HepG2 (cell line): ENCODE measurements around the gene RAB9A. TPM values are rescaled to one million over a fixed set of nuclear protein-coding genes. Genes with fewer than 3 reads are reported as not detected.

Experiments
- ATAC-seq: fragments of 200-7000 bp; cut with Tn5 transposase; 3 replicates; pipeline ENCODE4 v1.9.1; 2020; ENCODE audit warnings: mild to moderate bottlenecking, moderate library complexity
- BruUV-seq: library from RNA; stranded (reverse); fragments of 400-500 nt; replicated peaks from 2 replicates; lab custom pipeline; 2021; lab: Mats Ljungman, UMichigan
- CTCF ChIA-PET: fragments of 300-600 bp; formaldehyde crosslinking; extraction: SDS; loops from one replicate; lab custom pipeline; 2021; ENCODE audit warnings: low total read pairs, inconsistent platforms, low intra/inter-chr PET ratio; lab: Yijun Ruan, JAX
- POLR2A ChIA-PET: fragments of 350-600 bp; sonication (Branson Sonifier 250); formaldehyde crosslinking; loops from one replicate; lab custom pipeline; 2020; ENCODE audit warnings: antibody characterized with exemption, inconsistent platforms; lab: Yijun Ruan, JAX
- DNase-seq: peaks from one replicate; pipeline ENCODE4 v3.0.0-alpha.2; 2015; ENCODE audit warnings: low spot score
- FAIRE-seq: peaks from 3 replicates; lab custom pipeline; 2011; peaks lifted over from hg19 to GRCh38; lab: Jason Lieb, UNC
- H2AFZ ChIP-seq: one replicate; pipeline ENCODE4 v1.6.1; 2011; ENCODE audit warnings: low read length, inconsistent platforms
- H3K27ac ChIP-seq: fragments of 300-600 bp; 3 replicates; pipeline ENCODE4 v1.8.0; 2011; ENCODE audit warnings: mixed run types, mild to moderate bottlenecking, mixed read lengths, low read length, inconsistent platforms; ENCODE audit not compliant: insufficient read depth; ENCODE audit errors: extremely low read length
- H3K27me3 ChIP-seq, 2 experiments: fragments of 200-600 bp in 1 of 2; 2 replicates in 1 of 2; 3 replicates in 1 of 2; pipeline versions ENCODE4 v1.6.0 to v1.8.0; 2011; ENCODE audit warnings: low read length in 2 of 2, mild to moderate bottlenecking in 2 of 2, moderate library complexity in 2 of 2, inconsistent platforms in 1 of 2; ENCODE audit not compliant: insufficient read depth in 2 of 2, control insufficient read depth in 1 of 2
- H3K36me3 ChIP-seq, 2 experiments: fragments of 200-600 bp in 1 of 2; replicated peaks in 1 of 2; 2 replicates in 1 of 2; 3 replicates in 1 of 2; pipeline versions ENCODE4 v1.5.1 to v1.8.0; 2011; ENCODE audit warnings: low read length in 2 of 2, inconsistent platforms in 1 of 2; ENCODE audit not compliant: insufficient read depth in 2 of 2, control insufficient read depth in 1 of 2
- H3K4me1 ChIP-seq: 2 replicates; pipeline ENCODE4 v1.5.1; 2012; ENCODE audit warnings: low read length, inconsistent platforms; ENCODE audit not compliant: insufficient read depth
- H3K4me2 ChIP-seq: 2 replicates; pipeline ENCODE4 v1.6.0; 2011; ENCODE audit warnings: low read depth, low read length, inconsistent platforms
- H3K4me3 ChIP-seq, 3 experiments: fragments of 200-600 bp in 1 of 3; sonication (generic), shearing (Covaris generic) in 1 of 3; replicated peaks in 1 of 3; 2 replicates each; pipeline ENCODE4 v1.5.1; 2011 to 2016; ENCODE audit warnings: low read length in 3 of 3, inconsistent platforms in 2 of 3, low read depth in 2 of 3, mild to moderate bottlenecking in 2 of 3, control low read depth in 1 of 3, mixed read lengths in 1 of 3; ENCODE audit not compliant: insufficient read depth in 1 of 3
- H3K79me2 ChIP-seq: one replicate; pipeline ENCODE4 v1.6.1; 2011; ENCODE audit warnings: low read length, inconsistent platforms; ENCODE audit not compliant: insufficient read depth
- H3K9ac ChIP-seq: 2 replicates; pipeline ENCODE4 v1.6.0; 2011; ENCODE audit warnings: mild to moderate bottlenecking, low read depth, low read length, inconsistent platforms; ENCODE audit not compliant: insufficient read depth
- H3K9me3 ChIP-seq: 2 replicates; pipeline ENCODE4 v1.5.1; 2012; ENCODE audit warnings: mild to moderate bottlenecking, low read length
- H4K20me1 ChIP-seq: 2 replicates; pipeline ENCODE4 v1.6.0; 2011; ENCODE audit warnings: inconsistent platforms, mild to moderate bottlenecking, low read length, moderate library complexity; ENCODE audit not compliant: insufficient read depth
- BORCS8-MEF2B ChIP-seq: sonication (generic); formaldehyde crosslinking; IDR thresholded peaks from 2 replicates; pipeline ENCODE4 v1.8.0; 2022; ENCODE audit warnings: mild to moderate bottlenecking, missing genetic modification reagents
- DMAP1 ChIP-seq: IDR thresholded peaks from 2 replicates; pipeline ENCODE4 v1.6.1; 2016
- FOXC1 ChIP-seq: sonication (generic); formaldehyde crosslinking; IDR thresholded peaks from 2 replicates; pipeline ENCODE4 v1.8.0; 2022; ENCODE audit warnings: mild to moderate bottlenecking, missing genetic modification reagents, borderline replicate concordance
- MZF1 ChIP-seq: sonication (generic); formaldehyde crosslinking; IDR thresholded peaks from 2 replicates; pipeline ENCODE4 v1.8.1; 2023; ENCODE audit warnings: mild to moderate bottlenecking, missing genetic modification reagents, borderline replicate concordance
- PHB2 ChIP-seq: fragments of 450-650 bp; IDR thresholded peaks from 2 replicates; pipeline ENCODE4 v1.6.1; 2018; ENCODE audit not compliant: partially characterized antibody
- YEATS4 ChIP-seq: sonication (generic); formaldehyde crosslinking; IDR thresholded peaks from 2 replicates; pipeline ENCODE4 v1.4.0; 2020; ENCODE audit warnings: missing genetic modification reagents, borderline replicate concordance
- ZBTB42 ChIP-seq: sonication (generic); formaldehyde crosslinking; IDR thresholded peaks from 2 replicates; pipeline ENCODE4 v1.5.0; 2020; ENCODE audit warnings: mild to moderate bottlenecking, missing genetic modification reagents
- ZNF180 ChIP-seq: sonication (generic); formaldehyde crosslinking; IDR thresholded peaks from 2 replicates; pipeline ENCODE4 v1.4.0; 2020; ENCODE audit warnings: low read depth, missing genetic modification reagents, borderline replicate concordance
- ZNF329 ChIP-seq: sonication (generic); formaldehyde crosslinking; IDR thresholded peaks from 2 replicates; pipeline ENCODE4 v1.9.0; 2021; ENCODE audit warnings: low read depth, mild to moderate bottlenecking, missing genetic modification reagents
- ZNF713 ChIP-seq: sonication (generic); formaldehyde crosslinking; IDR thresholded peaks from 2 replicates; pipeline ENCODE4 v1.4.0; 2020; ENCODE audit warnings: mild to moderate bottlenecking, missing genetic modification reagents
- ZNF75D ChIP-seq: sonication (generic); formaldehyde crosslinking; IDR thresholded peaks from 2 replicates; pipeline ENCODE4 v1.8.1; 2023; ENCODE audit warnings: missing genetic modification reagents, mild to moderate bottlenecking, borderline replicate concordance
- WGBS: methylation state at CpG from one replicate; pipeline ENCODE4 v1.1.6; 2017; ENCODE audit warnings: low lambda C conversion rate; 5-methylcytosine and 5-hydroxymethylcytosine counted together
- in situ Hi-C: cut with HindIII; loops from 2 replicates; pipeline ENCODE4 v1.10.0; 2017; ENCODE audit warnings: low pct_unique_long_range_greater_than_20kb; ENCODE audit not compliant: extremely low pct_ligation_motif_present
- intact Hi-C: fragments of 100-400 bp; cut with micrococcal nuclease; formaldehyde crosslinking; loops from one replicate; pipeline ENCODE4 v1.10.0; 2022; ENCODE audit not compliant: unreplicated experiment
- polyA plus RNA-seq, 8 experiments: library from polyadenylated mRNA; depleted of rRNA in 3 of 8; stranded (reverse) in 7 of 8; unstranded in 1 of 8; fragments of >200 nt; fragmentation: Illumina TruSeq in 4 of 8; extraction: Trizol in 4 of 8; gene quantifications; 2 replicates each; pipeline versions ENCODE4 v1.2.1 to v1.2.3, GENCODE V29; 2011 to 2016; ENCODE audit warnings: low read depth in 4 of 8, missing spikeins in 1 of 8, mixed read lengths in 1 of 8; ENCODE audit not compliant: insufficient read depth in 1 of 8
- total RNA-seq, 5 experiments: library from RNA; depleted of rRNA; stranded (reverse); fragments of >200 nt; fragmentation: Illumina TruSeq; extraction: Trizol; gene quantifications; 2 replicates each; pipeline ENCODE4 v1.2.3, GENCODE V29; 2016; ENCODE audit warnings: low read depth in 1 of 5
- TF ChIP-seq, protein P1 (sequence below): sonication (generic); formaldehyde crosslinking; IDR thresholded peaks from 2 replicates; pipeline ENCODE4 v1.4.0; 2020; ENCODE audit warnings: low read depth, mild to moderate bottlenecking, missing genetic modification reagents
- TF ChIP-seq, protein P2 (sequence below): sonication (generic); formaldehyde crosslinking; IDR thresholded peaks from 2 replicates; pipeline ENCODE4 v1.5.1; 2020; ENCODE audit warnings: missing genetic modification reagents, mild to moderate bottlenecking, borderline replicate concordance

Gene RAB9A
- total and polyA plus RNA-seq, 2 of the 13 experiments (the other 11 are each of a cell fraction or from before 2014, with no cell fraction given), result 10.5 to 23.1 TPM

DNA sequence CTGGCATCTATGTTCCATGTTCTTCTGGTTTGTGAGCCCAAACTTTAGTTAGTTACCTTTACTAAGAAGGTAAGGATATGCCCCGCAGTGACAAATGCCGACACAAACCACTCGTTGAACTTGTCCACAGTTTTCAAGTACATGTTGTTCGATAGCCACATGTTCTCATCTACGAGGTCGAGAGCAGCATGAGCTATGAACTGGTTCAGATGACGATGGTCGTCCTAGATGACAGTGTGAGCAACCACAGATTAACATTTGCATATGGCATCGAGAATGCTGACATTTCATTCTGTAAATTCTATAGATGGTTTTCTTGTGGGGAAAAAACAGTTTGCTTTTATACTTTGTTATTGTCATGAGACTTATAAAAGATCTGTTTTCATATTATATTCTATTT, 27.5 kb downstream of the RAB9A start:
- H4K20me1 ChIP-seq, result no peaks in the 10 kb centered on the region
- no peaks in the 10 kb centered on the region for H3K4me1 ChIP-seq
- TF ChIP-seq ZNF713 (CRISPR knock-in tag) (no peak), MZF1 (CRISPR knock-in tag) (no peak), YEATS4 (CRISPR knock-in tag) (no peak), ZNF329 (CRISPR knock-in tag) (no peak), PHB2 (no peak), DMAP1 (no peak), BORCS8-MEF2B (CRISPR knock-in tag) (no peak), ZNF180 (CRISPR knock-in tag) (no peak), ZNF75D (CRISPR knock-in tag) (no peak), ZBTB42 (CRISPR knock-in tag) (no peak), FOXC1 (CRISPR knock-in tag) (no peak)
- TF ChIP-seq, protein P1, sequence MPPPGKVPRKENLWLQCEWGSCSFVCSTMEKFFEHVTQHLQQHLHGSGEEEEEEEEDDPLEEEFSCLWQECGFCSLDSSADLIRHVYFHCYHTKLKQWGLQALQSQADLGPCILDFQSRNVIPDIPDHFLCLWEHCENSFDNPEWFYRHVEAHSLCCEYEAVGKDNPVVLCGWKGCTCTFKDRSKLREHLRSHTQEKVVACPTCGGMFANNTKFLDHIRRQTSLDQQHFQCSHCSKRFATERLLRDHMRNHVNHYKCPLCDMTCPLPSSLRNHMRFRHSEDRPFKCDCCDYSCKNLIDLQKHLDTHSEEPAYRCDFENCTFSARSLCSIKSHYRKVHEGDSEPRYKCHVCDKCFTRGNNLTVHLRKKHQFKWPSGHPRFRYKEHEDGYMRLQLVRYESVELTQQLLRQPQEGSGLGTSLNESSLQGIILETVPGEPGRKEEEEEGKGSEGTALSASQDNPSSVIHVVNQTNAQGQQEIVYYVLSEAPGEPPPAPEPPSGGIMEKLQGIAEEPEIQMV, result no peak
- TF ChIP-seq, protein P2, sequence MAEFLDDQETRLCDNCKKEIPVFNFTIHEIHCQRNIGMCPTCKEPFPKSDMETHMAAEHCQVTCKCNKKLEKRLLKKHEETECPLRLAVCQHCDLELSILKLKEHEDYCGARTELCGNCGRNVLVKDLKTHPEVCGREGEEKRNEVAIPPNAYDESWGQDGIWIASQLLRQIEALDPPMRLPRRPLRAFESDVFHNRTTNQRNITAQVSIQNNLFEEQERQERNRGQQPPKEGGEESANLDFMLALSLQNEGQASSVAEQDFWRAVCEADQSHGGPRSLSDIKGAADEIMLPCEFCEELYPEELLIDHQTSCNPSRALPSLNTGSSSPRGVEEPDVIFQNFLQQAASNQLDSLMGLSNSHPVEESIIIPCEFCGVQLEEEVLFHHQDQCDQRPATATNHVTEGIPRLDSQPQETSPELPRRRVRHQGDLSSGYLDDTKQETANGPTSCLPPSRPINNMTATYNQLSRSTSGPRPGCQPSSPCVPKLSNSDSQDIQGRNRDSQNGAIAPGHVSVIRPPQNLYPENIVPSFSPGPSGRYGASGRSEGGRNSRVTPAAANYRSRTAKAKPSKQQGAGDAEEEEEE, result no peak
- no peaks in the 10 kb centered on the region for H3K9me3 ChIP-seq
- intact Hi-C loops (no loop called here), in situ Hi-C loops (no loop called here)
- H3K9ac ChIP-seq, result no peak overlapping the region
- H3K4me3 ChIP-seq, result no peak overlapping the region
- H3K36me3 ChIP-seq, result peaks cover 1 to 5% of the 10 kb centered on the region in 2 experiments; a peak in 1 of 5 replicates
- no peak overlapping the region for H2AFZ ChIP-seq
- no peaks in the 10 kb centered on the region for H3K79me2 ChIP-seq
- ATAC-seq (no peak), DNase-seq (no peak), FAIRE-seq (peak; percentile 52)
- CTCF ChIA-PET, result no interaction called here
- no peak overlapping the region for H3K4me2 ChIP-seq
- 100% methylated on average over 1 of the region's 9 CpGs for WGBS
- no peaks in the 10 kb centered on the region for H3K27me3 ChIP-seq
- no peak overlapping the region for H3K27ac ChIP-seq
- POLR2A ChIA-PET, result no interaction called here
- no TSS peak for BruUV-seq
